H1 (cell line): Measurements from ENCODE around the gene UBASH3A. TPM values are rescaled to one million over a fixed set of nuclear protein-coding genes. Genes with fewer than 3 reads are reported as not detected.

Experiments used
- CTCF ChIA-PET: fragments of 300-600 bp; sonication (Branson Sonifier 250); formaldehyde crosslinking; loops from one replicate; lab custom pipeline; 2021; ENCODE audit not compliant: partially characterized antibody; lab: Charles Lee
- POLR2A ChIA-PET: fragments of 300-600 bp; sonication (Branson Sonifier 250); formaldehyde crosslinking; loops from one replicate; lab custom pipeline; 2021; ENCODE audit warnings: inconsistent platforms; ENCODE audit not compliant: partially characterized antibody; lab: Charles Lee
- DNase-seq, 2 experiments: peaks; one replicate each; pipeline versions ENCODE4 v3.0.0 to v3.0.0-alpha.2; 2010 to 2022; ENCODE audit warnings: low spot score in 2 of 2, low read depth in 1 of 2, mixed read lengths in 1 of 2
- FAIRE-seq: peaks from 2 replicates; lab custom pipeline; 2011; peaks lifted over from hg19 to GRCh38; lab: Jason Lieb, UNC
- H2AFZ ChIP-seq: 2 replicates; pipeline ENCODE4 v1.8.1; 2012; ENCODE audit warnings: low read length, inconsistent platforms
- H2AK5ac ChIP-seq: 2 replicates; pipeline ENCODE4 v1.6.1; 2013; ENCODE audit warnings: low read depth, low read length
- H2BK120ac ChIP-seq: replicated peaks from 2 replicates; pipeline ENCODE3; 2013; ENCODE audit warnings: low read depth, low read length, inconsistent platforms
- H2BK12ac ChIP-seq: 2 replicates; pipeline ENCODE4 v1.6.1; 2013; ENCODE audit warnings: low read depth, low read length
- H2BK15ac ChIP-seq: 2 replicates; pipeline ENCODE4 v1.6.1; 2013; ENCODE audit warnings: low read length
- H2BK20ac ChIP-seq: 2 replicates; pipeline ENCODE4 v1.6.1; 2013; ENCODE audit warnings: low read length
- H2BK5ac ChIP-seq: 2 replicates; pipeline ENCODE4 v1.6.1; 2013; ENCODE audit warnings: low read depth, low read length
- H3K14ac ChIP-seq: 2 replicates; pipeline ENCODE4 v1.6.1; 2013; ENCODE audit warnings: inconsistent platforms; ENCODE audit not compliant: insufficient read length
- H3K18ac ChIP-seq: 2 replicates; pipeline ENCODE4 v1.6.1; 2013; ENCODE audit warnings: low read length; ENCODE audit errors: extremely low read depth
- H3K23ac ChIP-seq: 2 replicates; pipeline ENCODE4 v1.6.1; 2013; ENCODE audit warnings: inconsistent platforms; ENCODE audit not compliant: insufficient read length
- H3K23me2 ChIP-seq: 2 replicates; pipeline ENCODE4 v1.6.1; 2013; ENCODE audit warnings: low read depth, low read length
- H3K27ac ChIP-seq: 2 replicates; pipeline ENCODE4 v1.6.1; 2011; ENCODE audit warnings: low read depth, low read length, inconsistent platforms
- H3K27me3 ChIP-seq, 4 experiments: replicated peaks in 1 of 4; 1 replicate in 1 of 4; 2 replicates in 3 of 4; pipeline versions ENCODE4 v1.6.1 to v1.8.1; 2011 to 2013; ENCODE audit warnings: low read length in 3 of 4, mild to moderate bottlenecking in 3 of 4, inconsistent platforms in 2 of 4, mixed read lengths in 2 of 4, moderate library complexity in 1 of 4; ENCODE audit not compliant: control insufficient read depth in 3 of 4, insufficient read depth in 3 of 4; ENCODE audit errors: extremely low read depth in 1 of 4
- H3K36me3 ChIP-seq, 4 experiments: 2 replicates each; pipeline versions ENCODE4 v1.6.1 to v1.8.1; 2011 to 2013; ENCODE audit warnings: mild to moderate bottlenecking in 4 of 4, low read length in 3 of 4, moderate library complexity in 2 of 4, control low read depth in 1 of 4, inconsistent platforms in 1 of 4; ENCODE audit not compliant: insufficient read depth in 4 of 4, control insufficient read depth in 2 of 4
- H3K4ac ChIP-seq: replicated peaks from 2 replicates; pipeline ENCODE3; 2013; ENCODE audit warnings: low read length, low read depth, mixed read lengths, inconsistent platforms; ENCODE audit not compliant: insufficient read length
- H3K4me1 ChIP-seq, 4 experiments: replicated peaks in 1 of 4; 1 replicate in 1 of 4; 2 replicates in 3 of 4; pipeline versions ENCODE4 v1.6.1 to v1.8.1; 2011 to 2013; ENCODE audit warnings: low read length in 3 of 4, inconsistent platforms in 2 of 4, mixed read lengths in 1 of 4; ENCODE audit not compliant: insufficient read depth in 4 of 4, control insufficient read depth in 3 of 4
- H3K4me2 ChIP-seq, 2 experiments: 2 replicates each; pipeline versions ENCODE4 v1.6.1 to v1.8.1; 2011 to 2013; ENCODE audit warnings: low read depth in 2 of 2, low read length in 2 of 2, control low read depth in 1 of 2, inconsistent platforms in 1 of 2, mild to moderate bottlenecking in 1 of 2; ENCODE audit not compliant: insufficient read depth in 1 of 2
- H3K4me3 ChIP-seq, 4 experiments: fragments of 200-600, 300-600 bp in 1 of 4; sonication (generic), shearing (Covaris generic), sonication (Bioruptor Twin) in 1 of 4; 2 replicates each; pipeline versions ENCODE4 v1.5.1 to v1.8.1; 2011 to 2016; ENCODE audit warnings: low read length in 4 of 4, low read depth in 3 of 4, control low read depth in 2 of 4, inconsistent platforms in 2 of 4, mild to moderate bottlenecking in 2 of 4, mixed read lengths in 1 of 4, moderate library complexity in 1 of 4; ENCODE audit not compliant: insufficient read depth in 2 of 4; ENCODE audit errors: extremely low read depth in 1 of 4
- H3K56ac ChIP-seq: replicated peaks from 2 replicates; pipeline ENCODE3; 2013; ENCODE audit warnings: low read depth, mild to moderate bottlenecking, mixed read lengths, low read length, inconsistent platforms; ENCODE audit not compliant: insufficient read length
- H3K79me1 ChIP-seq: 2 replicates; pipeline ENCODE4 v1.6.1; 2013; ENCODE audit warnings: low read depth, low read length, control low read depth
- H3K79me2 ChIP-seq, 2 experiments: 2 replicates each; pipeline versions ENCODE4 v1.6.1 to v1.8.1; 2012 to 2013; ENCODE audit warnings: low read length in 2 of 2, mild to moderate bottlenecking in 2 of 2, inconsistent platforms in 1 of 2; ENCODE audit not compliant: insufficient read depth in 2 of 2, control insufficient read depth in 1 of 2
- H3K9ac ChIP-seq, 4 experiments: replicated peaks in 1 of 4; 1 replicate in 1 of 4; 2 replicates in 3 of 4; pipeline versions ENCODE4 v1.6.1 to v1.8.1; 2011 to 2013; ENCODE audit warnings: low read depth in 3 of 4, low read length in 3 of 4, control low read depth in 2 of 4, mild to moderate bottlenecking in 2 of 4, moderate library complexity in 2 of 4, inconsistent platforms in 1 of 4; ENCODE audit errors: extremely low read depth in 1 of 4
- H3K9me3 ChIP-seq, 2 experiments: 2 replicates each; pipeline versions ENCODE4 v1.6.1 to v1.8.1; 2012 to 2013; ENCODE audit warnings: mild to moderate bottlenecking in 2 of 2, moderate library complexity in 2 of 2, control low read depth in 1 of 2, inconsistent platforms in 1 of 2, low read depth in 1 of 2, low read length in 1 of 2, mixed read lengths in 1 of 2; ENCODE audit not compliant: insufficient read depth in 2 of 2
- H4K20me1 ChIP-seq, 2 experiments: replicated peaks in 1 of 2; 2 replicates each; pipeline versions ENCODE3 to v1.8.1; 2011 to 2013; ENCODE audit warnings: inconsistent platforms in 2 of 2, low read length in 2 of 2, mild to moderate bottlenecking in 1 of 2; ENCODE audit not compliant: insufficient read depth in 2 of 2, control insufficient read depth in 1 of 2
- H4K5ac ChIP-seq: 2 replicates; pipeline ENCODE4 v1.6.1; 2013; ENCODE audit warnings: low read length, low read depth, mixed read lengths, inconsistent platforms; ENCODE audit not compliant: insufficient read length
- H4K8ac ChIP-seq: 2 replicates; pipeline ENCODE4 v1.8.0; 2013; ENCODE audit warnings: mild to moderate bottlenecking, moderate library complexity, low read length, inconsistent platforms; ENCODE audit not compliant: insufficient read depth; ENCODE audit errors: extremely low read depth
- H4K91ac ChIP-seq: replicated peaks from 2 replicates; pipeline ENCODE3; 2013; ENCODE audit warnings: low read length, mixed read lengths, inconsistent platforms; ENCODE audit not compliant: insufficient read length
- ASH2L ChIP-seq: fragments of 200-600, 300-600 bp; sonication (generic); IDR thresholded peaks from one replicate; pipeline ENCODE4 v1.7.1; 2017; ENCODE audit warnings: low read length
- NRF1 ChIP-seq: IDR thresholded peaks from 2 replicates; pipeline ENCODE4 v1.6.1; 2011; ENCODE audit warnings: mild to moderate bottlenecking, low read depth, low read length, improper control_type of control experiment
- TAF7 ChIP-seq: optimal IDR thresholded peaks from 2 replicates; pipeline ENCODE3; 2011; ENCODE audit warnings: low read depth, mild to moderate bottlenecking, inconsistent platforms, low read length, moderate library complexity, borderline replicate concordance
- YY1 ChIP-seq: IDR thresholded peaks from 2 replicates; pipeline ENCODE4 v1.6.1; 2011; ENCODE audit warnings: low read depth, mild to moderate bottlenecking, low read length
- WGBS, 2 experiments: shearing (Covaris generic) in 1 of 2; methylation state at CpG; one replicate each; pipeline versions ENCODE4 v1.1.6 to v1.1.7; 2013 to 2015; ENCODE audit warnings: low lambda C conversion rate in 2 of 2, mixed read lengths in 2 of 2, inconsistent platforms in 1 of 2, low coverage in 1 of 2, missing lambda C conversion rate in 1 of 2; ENCODE audit not compliant: insufficient replicate concordance in 2 of 2, insufficient coverage in 1 of 2, insufficient read length in 1 of 2; ENCODE audit errors: extremely low coverage in 1 of 2, missing lambda C conversion rate in 1 of 2; 5-methylcytosine and 5-hydroxymethylcytosine counted together
- polyA plus RNA-seq, 7 experiments: library from polyadenylated mRNA; depleted of rRNA in 3 of 7; stranded (reverse) in 5 of 7; unstranded in 2 of 7; fragments of >200 nt in 5 of 7; fragments of 200-250 nt in 2 of 7; gene quantifications; 1 replicate in 5 of 7; 2 replicates in 1 of 7; 4 replicates in 1 of 7; pipeline versions ENCODE4 v1.2.1 to v1.2.3, GENCODE V29; 2011 to 2013; ENCODE audit warnings: missing spikeins in 2 of 7, mixed read lengths in 2 of 7
- total RNA-seq: library from RNA; stranded (reverse); fragmentation: NEBNext Ultra II Directional; extraction: Animal tissue kit (Norgen Biotek cat#: 25700); gene quantifications from 2 replicates; pipeline ENCODE4 v1.2.1, GENCODE V29; 2021

Gene UBASH3A
- total and polyA plus RNA-seq, 2 of the 8 experiments (the other 6 are each of a cell fraction or from before 2014, with no cell fraction given), result not detected

GRCh38 chr21:42461185-42461520 is 57.5 kb downstream of the UBASH3A start:
- Histone ChIP-seq H3K9ac (no peak overlapping the region), H3K4me1 (peaks cover 1 to 13% (median 10%) of the 10 kb centered on the region in 4 experiments; a peak in 6 of 7 replicates), H2BK15ac (no peak overlapping the region), H3K4me3 (no peak overlapping the region; a peak in 1 of 8 replicates), H2AFZ (no peak overlapping the region), H3K4me2 (no peak overlapping the region), H2BK20ac (no peak overlapping the region), H4K91ac (no peak overlapping the region), H3K9me3 (peaks cover 2 to 3% of the 10 kb centered on the region in 2 experiments; a peak in 2 of 4 replicates), H2BK5ac (no peak overlapping the region), H3K79me1 (no peaks in the 10 kb centered on the region), H4K20me1 (no peaks in the 10 kb centered on the region), H3K36me3 (no peaks in the 10 kb centered on the region), H3K27me3 (no peaks in the 10 kb centered on the region), H3K4ac (no peak overlapping the region), H2BK12ac (no peak overlapping the region), H2BK120ac (no peak overlapping the region), H3K14ac (no peak overlapping the region), H3K79me2 (no peaks in the 10 kb centered on the region), H4K8ac (no peak overlapping the region), H3K23ac (no peak overlapping the region), H3K56ac (no peak overlapping the region), H3K18ac (no peak overlapping the region), H3K27ac (no peak overlapping the region), H2AK5ac (no peak overlapping the region), H3K23me2 (no peaks in the 10 kb centered on the region; the same call in none of the 2 replicates), H4K5ac (no peak overlapping the region)
- no peak for FAIRE-seq
- no peak for DNase-seq
- ChIA-PET CTCF (no interaction called here), POLR2A (no interaction called here)
- WGBS, 2 experiments, result 87% methylated on average over 5 of the region's 5 CpGs; no CpG with 5 or more reads in 1 of the 2 experiments
- no peak for TF ChIP-seq NRF1
- no peak for TF ChIP-seq TAF7
- no peak for TF ChIP-seq YY1
- TF ChIP-seq ASH2L, result no peak
